GM18870 (cell line): Measurements from ENCODE around the gene MGRN1.

Experiments
- ATAC-seq: cut with Tn5 transposase; IDR thresholded peaks from one replicate; pipeline ENCODE4 v1.9.1; 2021; ENCODE audit warnings: moderate library complexity; ENCODE audit not compliant: unreplicated experiment

Gene MGRN1

GRCh38 chr16:4603624-4604170, 20.9 kb upstream of the MGRN1 start:
- no peak for ATAC-seq

GRCh38 chr16:4604401-4604800, 20.2 kb upstream of the MGRN1 start:
- no peak for ATAC-seq

- ATAC-seq, result no peak
Measured at GRCh38 chr16:4606354-4606753, 18.3 kb upstream of the MGRN1 start.

GRCh38 chr16:4607841-4608703, 16.6 kb upstream of the MGRN1 start:
- no peak for ATAC-seq

GRCh38 chr16:4608704-4608980, 16.0 kb upstream of the MGRN1 start:
- ATAC-seq, result no peak

GRCh38 chr16:4609200-4610010, 15.2 kb upstream of the MGRN1 start:
- ATAC-seq, result no peak

- no peak for ATAC-seq
Measured at GRCh38 chr16:4610011-4611005, 14.3 kb upstream of the MGRN1 start.

- no peak for ATAC-seq
Measured at GRCh38 chr16:4611337-4612021, 13.1 kb upstream of the MGRN1 start.

GRCh38 chr16:4612474-4612931, 12.1 kb upstream of the MGRN1 start:
- no peak for ATAC-seq

GRCh38 chr16:4612977-4613635, 11.5 kb upstream of the MGRN1 start:
- no peak for ATAC-seq

- no peak for ATAC-seq
Measured at GRCh38 chr16:4613636-4614570, 10.7 kb upstream of the MGRN1 start.

- ATAC-seq, result peak; percentile 51
Measured at GRCh38 chr16:4614571-4615383, 9.8 kb upstream of the MGRN1 start, which contains the start of gene UBALD1. UBALD1 (minus strand) TSS chr16:4614888; CDS start chr16:4614797, 91 bp downstream.

- ATAC-seq, result no peak
Measured at GRCh38 chr16:4615384-4616046, 9.1 kb upstream of the MGRN1 start.

GRCh38 chr16:4616047-4616811, 8.4 kb upstream of the MGRN1 start:
- ATAC-seq, result peak; percentile 88

GRCh38 chr16:4617880-4618279, 6.7 kb upstream of the MGRN1 start:
- no peak for ATAC-seq
